Measurements from ENCODE around the gene GUCD1.
A peak's percentile ranks its signal among the peaks of the same experiment; 100 is the strongest.
"Not testable (repeated sequence)": the region's sequence is repeated elsewhere in the genome, so short reads cannot be mapped to it uniquely, and the experiment has no call there.

GUCD1 gene

GRCh38 chr22:24563246-24563645 lies 8.3 kb upstream of the GUCD1 start:
- no peak for DNase-seq

- DNase-seq = no peak
Observed at GRCh38 chr22:24559471-24559870, 4.5 kb upstream of the GUCD1 start.

- DNase-seq = peak; percentile 99
Observed at GRCh38 chr22:24555165-24556039, 464 bp upstream of the GUCD1 start, which contains the start of gene SNRPD3. Gene SNRPD3 (plus strand): TSS chr22:24555999. CDS start chr22:24557675, 1,676 bp downstream.

GRCh38 chr22:24553597-24554312 lies 1.2 kb downstream of the GUCD1 start:
- DNase-seq = peak; percentile 56

GRCh38 chr22:24552503-24553286 lies 2.2 kb downstream of the GUCD1 start:
- peak; percentile 90 for DNase-seq

GRCh38 chr22:24550902-24551435 lies 4.0 kb downstream of the GUCD1 start:
- no peak for DNase-seq

- DNase-seq = no peak
Observed at GRCh38 chr22:24550028-24550901, 4.7 kb downstream of the GUCD1 start.

- DNase-seq = no peak
Observed at GRCh38 chr22:24548812-24549211, 6.1 kb downstream of the GUCD1 start.

GRCh38 chr22:24543679-24544243 lies 11.2 kb downstream of the GUCD1 start:
- DNase-seq = no peak

- no peak for DNase-seq
Observed at GRCh38 chr22:24543185-24543601, 11.7 kb downstream of the GUCD1 start.

GRCh38 chr22:24542641-24543040 lies 12.3 kb downstream of the GUCD1 start:
- DNase-seq = no peak

GRCh38 chr22:24541681-24542515 lies 13.0 kb downstream of the GUCD1 start:
- no peak for DNase-seq

GRCh38 chr22:24540470-24540869 lies 14.5 kb downstream of the GUCD1 start:
- no peak for DNase-seq

- DNase-seq = no peak
Observed at GRCh38 chr22:24536089-24536488, 18.8 kb downstream of the GUCD1 start.

GRCh38 chr22:24535348-24535747 lies 19.6 kb downstream of the GUCD1 start:
- no peak for DNase-seq

- DNase-seq = no peak
Observed at GRCh38 chr22:24532075-24532474, 22.9 kb downstream of the GUCD1 start.

- DNase-seq = not testable (repeated sequence)
Observed at GRCh38 chr22:24530968-24531367, 24.0 kb downstream of the GUCD1 start.

GRCh38 chr22:24529898-24530297 lies 25.0 kb downstream of the GUCD1 start:
- DNase-seq = no peak

- DNase-seq = no peak
Observed at GRCh38 chr22:24526191-24526590, 28.7 kb downstream of the GUCD1 start.

- DNase-seq = peak; percentile 74
Observed at GRCh38 chr22:24525416-24526037, 29.4 kb downstream of the GUCD1 start.

Data from NCI-H69 (cell line).